ENCODE measurements around the gene NCKAP5.
"Not testable (repeated sequence)": the region's sequence is repeated elsewhere in the genome, so short reads cannot be mapped to it uniquely, and the experiment has no call there.

NCKAP5 gene

DNA sequence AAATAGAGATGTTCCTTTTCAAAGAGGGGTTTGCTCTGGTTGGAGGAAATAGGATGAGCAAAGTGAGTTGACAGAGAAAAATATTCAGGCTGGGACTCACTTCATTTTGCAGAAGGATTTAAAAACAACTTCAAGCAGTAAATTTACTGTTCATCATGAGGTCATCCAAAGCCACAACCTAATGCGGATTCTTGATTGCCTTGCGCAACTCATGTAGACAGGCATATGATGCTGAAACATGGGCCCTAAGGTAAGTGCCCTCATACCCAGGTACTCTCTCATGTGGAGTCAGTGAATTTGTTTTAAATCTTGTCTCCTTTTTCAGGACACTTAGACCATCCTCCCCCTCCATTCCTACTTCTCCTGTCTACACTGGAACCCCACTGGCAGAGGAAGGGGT is 846.3 kb downstream of the NCKAP5 start:
- ATAC-seq (replicated peaks; ENCODE audit: extremely low read depth, poor library complexity, severe bottlenecking) = no peak
- H3K36me3 Mint-ChIP-seq (ENCODE audit: insufficient read depth) = no peaks in the 10 kb centered on the region

DNA sequence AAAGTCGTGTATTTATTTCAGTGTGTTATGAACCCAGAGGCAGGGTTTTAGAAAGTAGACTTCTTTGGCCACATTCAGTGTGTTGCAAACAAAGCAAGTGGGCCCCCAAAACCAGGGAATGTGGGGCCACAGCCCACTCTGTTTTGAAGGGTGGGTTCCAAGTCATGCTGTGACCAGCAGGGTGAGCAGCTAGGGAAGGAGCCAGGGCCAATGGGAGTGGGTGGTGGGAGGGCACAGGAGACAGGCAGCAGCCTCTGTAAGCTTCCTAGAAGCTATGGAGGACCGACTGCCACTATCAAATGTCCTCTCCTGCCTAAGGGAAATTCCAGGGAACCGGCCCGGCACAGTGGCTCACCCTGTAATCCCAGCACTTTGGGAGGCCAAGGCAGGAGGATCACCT is 847.9 kb downstream of the NCKAP5 start:
- Mint-ChIP-seq H3K36me3 (ENCODE audit: insufficient read depth) (no peaks in the 10 kb centered on the region), H3K4me3 (no peak overlapping the region), H3K27me3 (no peaks in the 10 kb centered on the region), H3K4me1 (no peaks in the 10 kb centered on the region), H3K9me3 (peaks cover 22% of the 10 kb centered on the region), H3K27ac (ENCODE audit: low read depth) (no peak overlapping the region)
- no peak for DNase-seq (ENCODE audit: low spot score in 2 of 2)
- no peak for ATAC-seq (replicated peaks; ENCODE audit: extremely low read depth, poor library complexity, severe bottlenecking)

More for the DNA sequence above, 846.3 kb downstream of the NCKAP5 start:
- Mint-ChIP-seq H3K4me1 (no peaks in the 10 kb centered on the region), H3K27me3 (no peaks in the 10 kb centered on the region), H3K27ac (ENCODE audit: low read depth) (no peak overlapping the region), H3K9me3 (peaks cover 22% of the 10 kb centered on the region), H3K4me3 (no peak overlapping the region)
- no peak for DNase-seq (ENCODE audit: low spot score in 2 of 2)

- H3K4me1 Mint-ChIP-seq = no peaks in the 10 kb centered on the region
- no peak overlapping the region for H3K27ac Mint-ChIP-seq (ENCODE audit: low read depth)
- DNase-seq (ENCODE audit: low spot score in 2 of 2) (no peak), ATAC-seq (replicated peaks; ENCODE audit: extremely low read depth, poor library complexity, severe bottlenecking) (no peak)
- H3K9me3 Mint-ChIP-seq = peaks cover 28% of the 10 kb centered on the region
- H3K27me3 Mint-ChIP-seq = no peaks in the 10 kb centered on the region
- H3K4me3 Mint-ChIP-seq = no peak overlapping the region
- no peaks in the 10 kb centered on the region for H3K36me3 Mint-ChIP-seq (ENCODE audit: insufficient read depth)
Observed at GRCh38 chr2:132719480-132719879, 848.8 kb downstream of the NCKAP5 start.

- no peak overlapping the region for H3K27ac Mint-ChIP-seq (ENCODE audit: low read depth)
- H3K27me3 Mint-ChIP-seq = no peaks in the 10 kb centered on the region
- no peaks in the 10 kb centered on the region for H3K36me3 Mint-ChIP-seq (ENCODE audit: insufficient read depth)
- H3K9me3 Mint-ChIP-seq = peaks cover 21% of the 10 kb centered on the region
- no peak overlapping the region for H3K4me3 Mint-ChIP-seq
- no peak for DNase-seq (ENCODE audit: low spot score in 2 of 2)
- H3K4me1 Mint-ChIP-seq = no peaks in the 10 kb centered on the region
- no peak for ATAC-seq (replicated peaks; ENCODE audit: extremely low read depth, poor library complexity, severe bottlenecking)
Observed at GRCh38 chr2:132716954-132717353, 851.3 kb downstream of the NCKAP5 start.

DNA sequence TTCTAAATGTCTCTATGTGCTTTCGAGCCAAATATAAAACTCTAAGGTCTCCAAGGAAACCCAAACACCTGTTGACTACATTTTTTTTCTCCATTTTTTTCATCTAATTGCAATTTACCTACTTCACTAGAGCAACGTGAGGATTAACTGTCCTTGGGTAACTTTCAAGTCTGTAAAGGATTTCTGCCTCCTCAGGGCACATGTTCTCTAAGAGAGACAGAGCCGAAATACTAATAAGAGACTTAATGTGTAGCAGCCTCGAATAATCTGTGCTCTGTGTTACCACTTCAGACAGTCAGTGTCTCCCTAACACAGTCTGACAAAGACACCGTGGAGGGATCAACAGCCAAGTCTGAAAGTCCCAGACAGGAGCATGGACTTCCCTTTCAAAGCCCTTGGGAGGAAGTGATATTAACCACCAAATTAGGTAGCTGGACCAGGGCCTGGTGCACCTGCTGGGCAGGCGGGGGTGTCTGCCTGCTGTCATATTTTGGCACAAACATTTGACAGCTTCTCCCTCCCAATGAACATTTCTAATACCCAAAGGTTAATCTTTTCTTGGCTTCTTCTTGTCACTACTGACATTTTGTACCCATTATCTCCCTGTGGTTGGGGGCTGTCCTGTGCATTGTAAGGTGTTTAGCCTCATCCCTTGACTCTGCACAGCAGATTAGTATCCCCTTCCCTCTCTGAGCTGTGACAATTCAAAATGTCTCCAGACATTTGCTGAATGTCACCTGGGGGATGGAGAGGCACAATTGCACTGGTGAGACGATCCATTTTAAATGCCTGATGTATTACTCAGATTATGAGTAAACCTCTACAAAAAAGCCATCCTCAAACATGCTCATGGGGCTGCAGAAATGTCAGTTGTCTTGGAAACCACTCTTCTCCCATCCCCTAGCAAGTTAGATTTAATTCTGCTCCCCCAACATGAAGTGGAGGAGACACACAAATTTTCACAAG is 852.6 kb downstream of the NCKAP5 start:
- ATAC-seq (replicated peaks; ENCODE audit: extremely low read depth, poor library complexity, severe bottlenecking) (no peak), DNase-seq (ENCODE audit: low spot score in 2 of 2) (no peak)
- H3K36me3 Mint-ChIP-seq (ENCODE audit: insufficient read depth) = no peaks in the 10 kb centered on the region
- peaks cover 21% of the 10 kb centered on the region for H3K9me3 Mint-ChIP-seq
- H3K4me1 Mint-ChIP-seq = no peaks in the 10 kb centered on the region
- no peak overlapping the region for H3K27ac Mint-ChIP-seq (ENCODE audit: low read depth)
- H3K4me3 Mint-ChIP-seq = no peak overlapping the region
- H3K27me3 Mint-ChIP-seq = no peaks in the 10 kb centered on the region

DNA sequence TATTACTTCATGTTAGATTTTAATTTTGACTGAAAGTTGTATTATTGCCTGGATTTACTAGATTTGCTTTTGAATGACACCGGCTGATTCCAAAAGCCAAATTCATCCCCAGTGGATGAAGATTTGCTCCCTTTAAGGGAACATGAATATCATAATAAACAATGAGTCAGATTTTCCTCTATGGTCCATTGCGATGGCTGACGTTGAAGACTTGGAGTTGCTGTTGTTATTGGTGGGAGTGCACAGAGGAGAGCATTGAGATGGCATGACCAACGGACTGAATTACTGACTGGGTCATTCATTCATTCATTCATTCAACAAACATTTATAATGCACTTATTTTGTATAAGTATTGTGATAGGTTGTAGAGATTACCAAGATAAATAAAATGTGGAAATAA is 864.9 kb downstream of the NCKAP5 start:
- no peak for DNase-seq (ENCODE audit: low spot score in 2 of 2)
- H3K4me1 Mint-ChIP-seq = no peaks in the 10 kb centered on the region
- H3K4me3 Mint-ChIP-seq = no peak overlapping the region
- no peaks in the 10 kb centered on the region for H3K36me3 Mint-ChIP-seq (ENCODE audit: insufficient read depth)
- no peak for ATAC-seq (replicated peaks; ENCODE audit: extremely low read depth, poor library complexity, severe bottlenecking)
- no peaks in the 10 kb centered on the region for H3K27me3 Mint-ChIP-seq
- H3K27ac Mint-ChIP-seq (ENCODE audit: low read depth) = no peak overlapping the region
- peaks cover 12% of the 10 kb centered on the region for H3K9me3 Mint-ChIP-seq

DNA sequence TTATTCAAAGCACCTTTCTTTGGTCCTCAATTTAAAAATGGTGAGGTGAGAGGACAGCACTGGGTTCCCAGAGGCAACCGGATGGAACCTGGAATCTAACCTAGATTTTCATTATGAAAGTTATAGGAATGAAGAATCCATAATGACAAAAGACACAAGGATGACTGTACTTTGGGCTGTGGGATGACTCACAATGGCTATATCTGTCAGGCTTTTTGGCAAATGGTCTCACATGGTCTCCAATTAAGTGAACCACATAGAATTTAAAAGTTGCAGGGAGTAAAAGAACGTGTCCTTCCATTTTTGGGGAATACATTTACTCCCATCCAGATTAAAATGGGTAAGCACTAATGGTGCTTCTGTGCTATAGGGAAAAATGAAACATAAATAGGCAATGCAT is 866.5 kb downstream of the NCKAP5 start:
- Mint-ChIP-seq H3K36me3 (ENCODE audit: insufficient read depth) (no peaks in the 10 kb centered on the region), H3K27me3 (no peaks in the 10 kb centered on the region), H3K4me3 (no peak overlapping the region), H3K9me3 (peaks cover 11% of the 10 kb centered on the region), H3K27ac (ENCODE audit: low read depth) (no peak overlapping the region), H3K4me1 (no peaks in the 10 kb centered on the region)
- ATAC-seq (replicated peaks; ENCODE audit: extremely low read depth, poor library complexity, severe bottlenecking) = no peak
- DNase-seq (ENCODE audit: low spot score in 2 of 2) = no peak

- not testable (repeated sequence) for H3K9me3 Mint-ChIP-seq; DNase-seq (ENCODE audit: low spot score in 2 of 2); H3K27me3 Mint-ChIP-seq; H3K27ac Mint-ChIP-seq (ENCODE audit: low read depth); H3K4me3 Mint-ChIP-seq; ATAC-seq (replicated peaks; ENCODE audit: extremely low read depth, poor library complexity, severe bottlenecking); H3K4me1 Mint-ChIP-seq; H3K36me3 Mint-ChIP-seq (ENCODE audit: insufficient read depth)
Observed at GRCh38 chr2:132699802-132700201, 868.5 kb downstream of the NCKAP5 start.

- not testable (repeated sequence) for H3K27ac Mint-ChIP-seq (ENCODE audit: low read depth); H3K9me3 Mint-ChIP-seq; ATAC-seq (replicated peaks; ENCODE audit: extremely low read depth, poor library complexity, severe bottlenecking); H3K4me3 Mint-ChIP-seq; H3K36me3 Mint-ChIP-seq (ENCODE audit: insufficient read depth); DNase-seq (ENCODE audit: low spot score in 2 of 2); H3K27me3 Mint-ChIP-seq; H3K4me1 Mint-ChIP-seq
Observed at GRCh38 chr2:132698347-132698746, 869.9 kb downstream of the NCKAP5 start.

DNA sequence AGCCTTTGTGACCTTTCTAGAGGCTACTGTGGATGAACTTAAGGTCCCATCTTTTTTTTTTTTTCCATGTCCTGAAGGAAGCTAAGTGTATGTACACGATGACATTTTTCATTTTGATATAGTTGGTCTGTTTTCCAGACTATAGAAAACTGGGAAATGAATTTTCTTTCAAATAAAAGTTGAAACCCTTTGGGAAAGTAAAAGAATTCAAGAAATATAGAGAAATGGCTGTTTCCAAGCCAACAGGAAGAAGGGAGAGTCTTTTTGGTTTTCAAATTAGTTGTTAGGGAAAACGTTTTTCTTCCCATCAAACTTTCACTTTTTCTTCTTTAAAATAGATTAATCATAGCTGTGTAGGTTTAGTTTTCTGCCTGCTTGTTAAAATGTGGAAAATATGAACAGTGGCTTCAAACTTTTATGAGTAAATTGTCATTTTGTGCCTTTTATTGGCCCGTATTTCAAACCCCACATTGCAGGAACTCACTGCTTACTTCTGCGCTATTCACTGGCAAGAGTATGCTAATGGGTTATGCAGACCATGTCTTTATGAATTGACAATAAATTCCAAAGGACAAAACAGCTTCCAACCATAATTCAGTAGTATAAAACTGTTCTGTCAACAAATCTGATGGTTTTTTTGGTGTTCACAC is 870.6 kb downstream of the NCKAP5 start:
- no peaks in the 10 kb centered on the region for H3K36me3 Mint-ChIP-seq (ENCODE audit: insufficient read depth)
- H3K27ac Mint-ChIP-seq (ENCODE audit: low read depth) = no peak overlapping the region
- no peaks in the 10 kb centered on the region for H3K27me3 Mint-ChIP-seq
- H3K4me3 Mint-ChIP-seq = no peak overlapping the region
- DNase-seq (ENCODE audit: low spot score in 2 of 2) (no peak), ATAC-seq (replicated peaks; ENCODE audit: extremely low read depth, poor library complexity, severe bottlenecking) (no peak)
- H3K9me3 Mint-ChIP-seq = peaks cover 11% of the 10 kb centered on the region
- H3K4me1 Mint-ChIP-seq = no peaks in the 10 kb centered on the region

GRCh38 chr2:132692816-132693215 is 875.4 kb downstream of the NCKAP5 start:
- Mint-ChIP-seq H3K27me3 (no peaks in the 10 kb centered on the region), H3K27ac (ENCODE audit: low read depth) (no peak overlapping the region), H3K36me3 (ENCODE audit: insufficient read depth) (no peaks in the 10 kb centered on the region), H3K9me3 (peaks cover 12% of the 10 kb centered on the region), H3K4me3 (no peak overlapping the region), H3K4me1 (no peaks in the 10 kb centered on the region)
- DNase-seq (ENCODE audit: low spot score in 2 of 2) = no peak
- ATAC-seq (replicated peaks; ENCODE audit: extremely low read depth, poor library complexity, severe bottlenecking) = no peak

DNA sequence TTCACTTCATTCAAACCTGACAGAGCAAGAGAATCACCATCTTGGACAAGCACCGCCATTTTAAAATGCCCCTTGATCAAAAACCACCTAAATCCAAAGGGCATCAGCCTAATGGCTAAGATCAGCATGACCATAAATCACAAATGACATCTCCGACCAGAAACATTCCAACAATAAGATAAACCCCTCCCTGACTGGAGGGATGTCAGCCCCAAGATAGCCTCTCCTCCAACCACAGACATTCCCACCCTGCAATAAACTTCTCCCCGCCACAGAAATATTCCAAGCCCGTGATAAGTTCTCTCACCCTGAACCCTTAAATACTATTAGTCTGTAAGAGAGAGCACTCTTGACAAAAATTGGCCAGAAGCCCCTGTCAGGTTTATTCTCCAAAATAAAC is 876.7 kb downstream of the NCKAP5 start:
- Mint-ChIP-seq H3K27me3 (no peaks in the 10 kb centered on the region), H3K36me3 (ENCODE audit: insufficient read depth) (no peaks in the 10 kb centered on the region), H3K4me1 (no peaks in the 10 kb centered on the region), H3K4me3 (no peak overlapping the region), H3K27ac (ENCODE audit: low read depth) (no peak overlapping the region), H3K9me3 (peaks cover 12% of the 10 kb centered on the region)
- no peak for ATAC-seq (replicated peaks; ENCODE audit: extremely low read depth, poor library complexity, severe bottlenecking)
- no peak for DNase-seq (ENCODE audit: low spot score in 2 of 2)
